C4-2B (cell line): ENCODE results near the gene AGPAT3.
A peak's percentile ranks its signal among the peaks of the same experiment; 100 is the strongest.

Experiments used
- H3K27ac ChIP-seq: fragments of 450-650 bp; 2 replicates; pipeline ENCODE4 v1.5.1; 2017
- CTCF ChIP-seq: fragments of 450-650 bp; conservative IDR thresholded peaks from 2 replicates; pipeline ENCODE4 v1.5.1; 2017; ENCODE audit warnings: mild to moderate bottlenecking
- ZFX ChIP-seq: fragments of 450-650 bp; IDR thresholded peaks from 2 replicates; pipeline ENCODE4 v1.6.1; 2017

The AGPAT3 gene

GRCh38 chr21:43930074-43930847 lies 65.2 kb downstream of the AGPAT3 start:
- no peak for TF ChIP-seq ZFX
- H3K27ac ChIP-seq: peak overlapping the region; percentile 74

- TF ChIP-seq CTCF (no peak), ZFX (no peak)
- peak overlapping the region; percentile 74 for H3K27ac ChIP-seq
These were observed 65.9 kb downstream of the AGPAT3 start for GRCh38 chr21:43930848-43931375.

- no peak for TF ChIP-seq ZFX
- TF ChIP-seq CTCF: no peak
- H3K27ac ChIP-seq: no peak overlapping the region
These were observed 66.5 kb downstream of the AGPAT3 start for GRCh38 chr21:43931489-43931888.

- H3K27ac ChIP-seq: no peak overlapping the region
- TF ChIP-seq ZFX (no peak), CTCF (no peak)
These were observed 67.0 kb downstream of the AGPAT3 start for GRCh38 chr21:43932005-43932404.

- no peak overlapping the region for H3K27ac ChIP-seq
- TF ChIP-seq CTCF (no peak), ZFX (no peak)
These were observed 68.2 kb downstream of the AGPAT3 start for GRCh38 chr21:43933199-43933598.

- no peak overlapping the region for H3K27ac ChIP-seq
- TF ChIP-seq ZFX (no peak), CTCF (no peak)
These were observed 68.7 kb downstream of the AGPAT3 start for GRCh38 chr21:43933680-43934079.

GRCh38 chr21:43934116-43934515 lies 69.1 kb downstream of the AGPAT3 start:
- no peak overlapping the region for H3K27ac ChIP-seq
- TF ChIP-seq CTCF (no peak), ZFX (no peak)
